ENCODE measurements around the gene ZNF610. TPM values are rescaled to one million over a fixed set of nuclear protein-coding genes. Genes with fewer than 3 reads are reported as not detected.
"Not testable (repeated sequence)": the region's sequence is repeated elsewhere in the genome, so short reads cannot be mapped to it uniquely, and the experiment has no call there.

Gene ZNF610
- 6.9 TPM for total RNA-seq

DNA sequence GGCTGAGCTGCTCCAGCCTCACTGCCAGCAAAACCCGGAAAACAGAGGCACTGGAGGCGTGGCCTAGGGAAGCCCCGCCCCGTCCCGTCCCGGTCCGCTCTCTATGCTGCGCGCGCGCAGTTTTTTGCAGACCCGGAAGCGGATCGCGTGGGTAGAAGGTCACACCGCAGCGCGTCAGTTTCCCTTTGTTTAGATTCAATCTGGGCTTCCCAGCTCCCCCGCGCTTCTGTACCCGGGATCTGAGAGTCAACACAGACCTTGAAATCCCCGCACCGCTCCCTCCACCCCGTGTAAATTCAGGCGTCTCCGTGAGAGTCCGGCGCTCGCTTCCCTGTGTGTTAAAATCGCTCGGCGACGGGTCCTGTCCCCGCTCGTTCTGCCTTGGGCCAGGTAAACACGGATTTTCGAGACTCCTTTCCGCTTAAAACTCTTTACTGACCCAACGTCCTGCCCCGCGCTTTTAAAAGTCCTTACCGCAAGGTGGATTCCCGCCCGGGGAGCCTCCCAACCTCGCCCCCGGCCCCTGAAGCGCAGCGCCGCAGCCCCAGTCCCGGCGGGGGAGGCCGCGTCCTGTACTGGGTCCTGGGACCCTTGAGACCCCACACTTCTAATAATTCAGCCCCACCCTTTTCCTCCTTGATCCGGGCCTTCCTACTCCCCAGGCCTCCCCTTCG is at the start of gene ZNF610:
Gene ZNF610 (plus strand): TSS at position 127 of the 674 bp plus-strand sequence. CDS start 12,930 bp downstream, outside the sequence.
- peak; percentile 93 for DNase-seq (ENCODE audit: low spot score)

DNA sequence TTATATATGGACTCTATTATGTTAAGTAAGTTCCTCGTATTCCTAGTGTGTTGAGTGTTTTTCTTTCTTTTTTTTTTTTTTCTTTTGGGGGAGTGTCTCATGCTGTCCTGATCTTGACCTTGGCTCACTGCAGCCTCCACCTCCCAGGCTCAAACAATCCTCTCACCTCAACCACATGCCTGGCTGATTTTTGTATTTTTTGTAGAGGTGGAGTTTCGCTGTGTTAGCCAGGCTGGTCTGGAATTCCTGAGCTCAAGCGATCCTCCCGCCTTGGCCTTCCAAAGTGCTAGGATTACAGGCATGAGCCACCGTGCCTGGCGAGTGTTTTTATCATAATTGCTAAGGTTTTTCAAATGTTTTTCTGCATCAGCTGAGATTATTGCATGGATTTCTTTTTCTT is 49.8 kb upstream of the ZNF610 start:
- no peak for DNase-seq (ENCODE audit: low spot score)

DNA sequence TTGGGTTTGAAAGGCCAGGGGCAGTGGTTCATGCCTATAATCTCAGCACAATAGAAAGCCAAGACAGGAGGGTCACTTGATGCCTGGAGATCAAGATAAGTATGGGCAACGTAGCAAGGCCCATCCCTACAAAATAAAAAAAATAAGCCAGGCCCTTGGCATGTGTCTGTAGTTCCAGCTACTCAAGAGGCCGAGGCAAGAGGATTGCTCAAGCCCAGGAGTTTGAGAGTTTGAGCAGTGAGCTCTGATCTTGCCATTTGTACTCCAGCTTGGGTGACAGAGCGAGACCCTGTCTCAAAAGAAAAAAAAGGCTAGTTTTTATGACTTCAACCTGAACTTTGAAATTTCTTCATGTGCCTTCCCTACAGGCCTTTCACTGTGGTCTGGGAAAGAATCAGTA is 44.3 kb upstream of the ZNF610 start:
- DNase-seq (ENCODE audit: low spot score) = no peak

DNA sequence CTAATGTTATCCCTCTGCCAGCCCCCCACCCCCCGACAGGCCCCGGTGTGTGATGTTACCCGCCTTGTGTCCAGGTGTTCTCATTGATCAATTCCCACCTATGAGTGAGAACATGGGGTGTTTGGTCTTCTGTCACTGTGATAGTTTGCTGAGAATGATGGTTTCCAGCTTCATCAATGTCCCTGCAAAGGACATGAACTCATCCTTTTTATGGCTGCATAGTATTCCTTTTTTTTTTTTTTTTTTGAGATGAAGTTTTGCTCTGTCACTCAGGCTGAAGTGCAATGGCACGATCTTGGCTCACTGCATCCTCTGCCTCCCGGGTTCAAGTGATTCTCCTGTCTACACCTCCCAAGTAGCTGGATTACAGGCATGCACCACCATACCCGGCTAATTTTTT is 43.1 kb upstream of the ZNF610 start:
- not testable (repeated sequence) for DNase-seq (ENCODE audit: low spot score)

DNA sequence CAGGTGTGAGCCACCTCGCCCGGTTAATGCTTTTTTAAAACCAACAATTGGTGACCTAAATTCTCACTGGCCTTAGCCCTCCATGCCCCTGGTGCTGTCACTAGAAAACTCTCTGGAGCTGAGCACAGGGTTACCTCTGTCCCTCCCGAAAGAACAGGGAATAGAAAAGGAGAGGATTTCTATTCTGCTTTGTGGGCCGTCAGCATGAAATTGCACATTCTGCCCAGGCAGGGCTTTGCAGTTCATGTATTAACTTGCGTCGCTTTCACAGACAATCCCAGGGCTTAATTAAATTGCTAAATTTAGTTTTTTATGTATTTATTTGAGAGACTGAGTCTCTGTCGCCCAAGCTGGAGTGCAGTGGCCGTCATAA is 39.7 kb upstream of the ZNF610 start:
- DNase-seq (ENCODE audit: low spot score) = no peak

DNA sequence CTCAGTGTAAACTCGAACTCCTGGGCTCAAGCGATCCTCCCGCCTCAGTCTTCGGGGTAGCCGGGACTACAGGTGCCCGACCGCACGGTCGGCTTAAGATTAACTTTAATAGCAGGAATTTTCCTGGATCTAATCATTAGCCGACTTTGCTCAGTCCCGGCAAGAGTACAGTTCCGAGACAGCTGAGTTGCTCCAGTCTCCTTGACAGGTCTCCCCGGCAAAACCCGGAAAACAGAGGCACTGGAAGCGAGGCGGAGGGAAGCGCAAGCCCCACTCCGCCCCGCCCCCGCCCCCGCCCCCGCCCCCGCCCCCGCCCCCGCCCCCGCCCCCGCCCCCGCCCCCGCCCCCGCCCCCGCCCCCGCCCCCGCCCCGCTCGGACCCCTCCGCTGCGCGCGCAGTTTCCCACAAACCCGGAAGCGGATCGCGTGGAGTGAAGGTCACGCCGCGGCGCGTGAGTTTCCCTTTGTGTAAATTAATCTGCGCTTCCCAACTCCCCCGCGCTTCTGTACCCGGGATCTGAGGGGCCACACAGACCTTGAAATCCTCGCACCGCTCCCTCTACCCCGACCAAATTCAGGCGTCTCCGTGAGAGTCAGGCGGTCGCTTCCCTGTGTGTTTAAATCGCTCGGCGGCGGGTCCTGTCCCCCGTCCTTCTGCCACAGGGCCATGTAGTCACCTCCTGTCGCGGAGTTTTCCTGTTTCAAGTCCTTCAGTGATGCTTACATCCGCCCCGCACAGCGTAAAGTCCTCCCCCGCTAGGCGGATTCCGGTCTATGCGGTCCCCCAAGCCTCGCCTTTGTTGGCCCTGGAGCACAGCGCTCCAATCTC is 39.1 kb upstream of the ZNF610 start, which contains the start of gene ZNF480:
Gene ZNF480 (plus strand): TSS at position 397 of the 828 bp plus-strand sequence. CDS start 3,244 bp downstream, outside the sequence.
- DNase-seq (ENCODE audit: low spot score) = peak; percentile 88

DNA sequence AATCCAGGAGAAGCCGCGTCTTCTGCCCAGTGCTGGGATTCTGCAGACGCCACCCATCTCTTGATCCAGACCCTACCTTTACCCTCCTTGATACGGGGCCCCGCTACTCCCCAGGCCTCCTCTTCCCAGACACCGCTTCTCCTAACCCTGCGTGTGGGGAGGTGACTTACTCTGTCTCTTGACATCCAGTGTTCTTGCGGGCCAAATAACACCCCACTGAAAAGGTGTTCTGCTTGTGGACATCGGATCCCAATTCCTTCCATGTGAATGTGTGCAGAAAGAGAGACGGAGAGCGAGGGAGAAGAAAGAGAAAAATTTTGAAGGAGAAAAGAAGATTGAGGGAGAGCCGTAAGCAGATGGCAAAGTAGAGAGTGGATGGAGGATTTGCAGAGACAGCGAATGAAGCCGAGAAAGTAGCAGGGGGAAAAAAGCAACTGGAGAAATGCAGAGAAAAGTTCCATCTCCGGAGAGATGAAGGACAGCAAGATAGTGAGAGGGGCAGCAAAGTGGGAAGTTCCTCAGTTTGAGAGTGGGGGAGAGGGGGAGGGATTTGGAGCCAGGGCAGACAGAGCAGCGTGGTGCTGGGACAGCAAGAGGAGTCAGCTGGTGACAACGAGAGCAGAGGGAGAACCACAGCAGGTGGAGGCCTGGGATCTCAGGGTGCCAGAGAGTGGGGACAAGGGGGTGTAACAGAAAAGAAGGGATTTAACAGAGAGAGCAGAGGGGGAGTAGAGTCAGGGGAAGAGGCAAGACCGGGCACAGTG is 38.3 kb upstream of the ZNF610 start:
- DNase-seq (ENCODE audit: low spot score) = no peak

DNA sequence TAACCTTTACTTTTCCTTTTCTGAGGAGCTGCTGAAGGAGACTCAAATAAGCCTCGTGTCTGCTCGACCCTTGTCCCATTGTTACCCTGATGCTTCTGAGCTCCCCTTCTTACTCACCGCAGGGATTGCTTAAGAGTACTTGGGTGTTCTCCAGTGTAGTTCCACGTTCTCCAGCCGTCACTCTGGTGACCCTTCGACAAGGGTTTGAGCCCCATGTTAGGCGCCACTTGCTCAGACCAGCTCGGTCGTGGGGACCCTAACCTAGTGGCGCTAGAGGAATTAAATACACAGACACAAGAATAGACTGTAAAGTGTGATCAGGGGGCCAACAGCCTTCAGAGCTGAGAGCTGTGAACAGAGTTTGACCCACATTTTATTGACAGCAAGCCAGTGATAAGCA is 28.8 kb upstream of the ZNF610 start:
- DNase-seq (ENCODE audit: low spot score) = no peak

DNA sequence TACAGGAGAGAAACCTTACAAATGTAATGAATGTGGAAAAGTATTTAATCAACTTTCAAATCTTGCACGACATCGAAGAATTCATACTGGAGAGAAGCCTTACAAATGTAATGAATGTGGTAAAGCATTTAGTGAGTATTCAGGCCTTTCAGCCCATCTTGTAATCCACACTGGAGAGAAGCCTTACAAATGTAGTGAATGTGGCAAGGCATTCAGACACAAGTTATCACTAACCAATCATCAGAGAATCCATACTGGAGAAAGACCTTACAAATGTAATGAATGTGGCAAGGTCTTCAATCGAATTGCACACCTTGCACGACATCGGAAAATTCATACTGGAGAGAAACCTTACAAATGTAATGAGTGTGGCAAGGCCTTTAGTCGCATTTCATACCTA is 13.6 kb upstream of the ZNF610 start:
- DNase-seq (ENCODE audit: low spot score) = no peak

DNA sequence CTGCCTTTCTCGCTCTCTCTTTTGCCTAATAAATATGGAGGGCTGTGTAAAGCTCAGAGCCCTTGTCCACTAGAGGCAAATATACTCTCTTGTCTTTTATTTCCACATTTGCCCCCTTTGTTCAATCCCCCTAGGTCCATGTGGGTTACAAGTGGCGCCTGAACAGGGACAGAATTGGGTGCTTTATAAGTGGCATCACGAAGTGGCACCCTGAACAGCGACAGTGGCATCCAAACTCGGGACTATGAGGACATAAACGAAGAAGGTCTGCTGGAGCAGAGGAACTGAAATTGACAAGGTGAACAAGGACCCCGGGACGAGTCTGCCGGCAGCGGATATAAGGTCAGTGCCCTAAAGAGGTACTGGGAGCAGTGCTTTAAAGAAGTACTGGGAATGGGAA is 4.3 kb upstream of the ZNF610 start:
- no peak for DNase-seq (ENCODE audit: low spot score)

DNA sequence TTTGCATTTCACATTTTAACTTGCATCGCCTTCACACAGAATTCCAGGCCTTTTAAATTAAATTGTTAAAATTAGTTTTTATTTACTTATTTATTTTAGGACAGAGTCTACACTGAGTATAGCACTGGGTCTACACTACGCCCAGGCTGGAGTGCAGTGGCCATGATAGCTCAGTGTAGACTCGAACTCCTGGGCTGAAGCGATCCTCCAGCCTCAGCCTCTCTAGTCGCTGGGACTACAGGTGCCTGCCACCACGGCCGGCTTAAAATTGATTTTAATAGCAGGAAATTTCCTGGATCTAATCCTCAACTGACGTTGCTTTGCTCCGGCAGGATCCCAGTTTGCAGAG is 301 bp upstream of the ZNF610 start:
- no peak for DNase-seq (ENCODE audit: low spot score)

DNA sequence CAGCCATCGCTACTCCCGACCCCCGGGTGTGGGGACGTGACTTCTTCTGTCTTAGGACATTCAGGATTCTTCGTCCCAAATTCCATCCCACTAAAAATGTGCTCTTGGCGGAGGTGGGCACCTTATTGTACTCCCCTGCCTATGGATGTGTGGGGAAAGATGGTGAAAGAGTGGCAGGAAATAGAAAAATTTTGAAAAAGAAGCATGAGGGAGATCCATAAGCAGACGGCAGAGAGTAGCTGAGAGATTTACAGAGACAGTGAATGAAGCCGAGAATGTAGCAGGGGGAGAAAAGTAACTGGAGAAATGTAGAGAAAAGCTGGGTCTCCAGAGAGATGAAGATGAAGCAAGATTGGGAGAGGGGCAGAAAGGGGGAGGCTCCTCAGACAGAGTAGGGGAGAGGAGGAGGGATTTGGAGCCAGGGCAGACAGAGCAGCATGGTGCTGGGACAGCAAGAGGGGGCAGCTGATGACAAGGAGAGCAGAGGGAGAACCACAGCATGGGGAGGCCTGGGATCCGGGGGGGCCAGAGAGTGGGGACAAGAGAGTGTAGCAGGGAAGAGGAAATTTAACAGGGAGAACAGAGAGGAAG is 843 bp downstream of the ZNF610 start:
- no peak for DNase-seq (ENCODE audit: low spot score)

DNA sequence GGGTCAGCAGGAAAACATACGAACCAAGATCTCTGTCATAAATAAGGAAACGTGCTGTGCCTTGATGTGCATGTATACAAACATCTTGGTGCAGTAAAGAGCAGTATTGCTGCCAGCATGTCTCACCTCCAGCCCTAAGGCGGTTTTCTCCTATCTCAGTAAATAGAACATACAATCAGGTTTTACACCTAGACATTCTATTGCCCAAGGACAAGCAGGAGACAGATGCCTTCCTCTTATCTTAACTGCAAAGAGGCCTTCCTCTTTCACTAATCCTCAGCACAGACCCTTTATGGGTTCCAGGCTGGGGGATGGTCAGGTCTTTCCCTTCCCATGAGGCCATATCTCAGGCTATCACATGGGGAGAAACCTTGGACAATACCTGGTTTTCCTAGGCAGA is 3.0 kb downstream of the ZNF610 start:
- not testable (repeated sequence) for DNase-seq (ENCODE audit: low spot score)

DNA sequence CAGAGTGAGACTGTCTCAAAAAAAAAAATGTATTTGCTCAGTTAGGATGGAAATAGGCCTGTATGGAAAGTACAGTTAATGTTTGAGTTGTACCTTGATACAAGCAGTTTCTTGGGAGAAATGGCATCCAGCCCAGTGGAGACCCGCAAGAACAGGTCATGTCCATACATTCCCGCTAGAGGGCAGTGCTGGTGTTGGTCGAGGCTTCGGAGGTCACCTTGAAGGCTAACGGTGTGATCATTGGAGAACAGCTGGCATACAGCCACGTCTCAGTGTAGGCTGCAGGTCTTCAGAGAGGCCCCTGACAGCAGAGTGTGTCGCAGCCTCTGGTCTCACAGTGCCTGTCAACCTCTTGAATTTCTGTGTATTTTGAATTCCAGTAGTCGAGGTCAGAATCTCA is 7.5 kb downstream of the ZNF610 start:
- DNase-seq (ENCODE audit: low spot score) = peak; percentile 51

DNA sequence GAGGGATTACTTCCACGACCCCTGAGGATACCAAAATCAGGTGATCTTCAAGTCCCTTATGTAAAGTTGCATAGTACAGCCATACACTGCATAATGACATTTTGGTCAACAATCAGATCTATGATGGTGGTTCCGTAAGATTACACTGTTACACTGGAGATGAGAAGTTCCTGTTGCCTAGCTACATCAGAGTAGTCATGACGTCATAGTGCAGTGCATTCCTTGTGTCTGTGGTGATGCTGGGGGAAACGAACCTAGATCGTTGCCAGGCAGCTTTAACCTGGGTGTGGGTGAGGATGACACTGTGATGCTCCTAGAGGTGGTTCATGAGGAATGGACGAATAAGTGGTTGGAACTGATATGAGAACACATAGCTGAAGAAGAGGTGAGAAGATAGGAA is 9.1 kb downstream of the ZNF610 start:
- DNase-seq (ENCODE audit: low spot score) = no peak

DNA sequence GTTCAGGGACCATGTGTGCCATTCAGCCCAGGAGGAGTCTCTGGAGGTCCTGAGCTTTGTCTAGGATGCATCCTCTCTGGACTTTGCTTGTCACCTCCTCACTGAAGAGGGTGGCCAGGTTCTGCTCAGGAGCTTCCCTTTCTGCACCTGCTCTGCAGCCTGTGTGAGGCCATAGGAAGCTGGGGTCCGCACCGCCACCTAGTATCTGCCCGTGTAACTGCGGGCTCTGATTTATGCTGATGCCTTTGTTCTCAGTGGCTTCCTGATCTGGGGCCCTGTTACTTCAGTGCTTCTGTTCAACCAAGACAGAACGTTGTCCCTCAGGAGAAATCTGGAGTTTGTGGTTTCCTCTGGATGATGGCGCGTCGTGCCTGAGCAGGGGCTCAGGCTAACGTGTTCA is 15.5 kb downstream of the ZNF610 start:
- DNase-seq (ENCODE audit: low spot score) = no peak

DNA sequence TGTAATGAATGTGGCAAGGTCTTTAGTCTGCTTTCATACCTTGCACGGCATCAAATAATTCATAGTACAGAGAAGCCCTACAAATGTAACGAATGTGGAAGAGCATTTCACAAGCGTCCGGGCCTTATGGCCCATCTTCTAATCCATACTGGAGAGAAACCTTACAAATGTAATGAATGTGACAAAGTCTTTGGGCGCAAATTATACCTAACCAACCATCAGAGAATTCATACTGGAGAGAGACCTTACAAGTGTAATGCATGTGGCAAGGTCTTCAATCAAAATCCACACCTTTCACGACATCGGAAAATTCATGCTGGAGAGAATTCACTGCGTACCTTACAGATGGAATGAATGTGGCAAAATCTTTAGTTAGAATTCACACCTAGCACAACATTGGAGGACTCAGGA is 30.4 kb downstream of the ZNF610 start:
- no peak for DNase-seq (ENCODE audit: low spot score)

DNA sequence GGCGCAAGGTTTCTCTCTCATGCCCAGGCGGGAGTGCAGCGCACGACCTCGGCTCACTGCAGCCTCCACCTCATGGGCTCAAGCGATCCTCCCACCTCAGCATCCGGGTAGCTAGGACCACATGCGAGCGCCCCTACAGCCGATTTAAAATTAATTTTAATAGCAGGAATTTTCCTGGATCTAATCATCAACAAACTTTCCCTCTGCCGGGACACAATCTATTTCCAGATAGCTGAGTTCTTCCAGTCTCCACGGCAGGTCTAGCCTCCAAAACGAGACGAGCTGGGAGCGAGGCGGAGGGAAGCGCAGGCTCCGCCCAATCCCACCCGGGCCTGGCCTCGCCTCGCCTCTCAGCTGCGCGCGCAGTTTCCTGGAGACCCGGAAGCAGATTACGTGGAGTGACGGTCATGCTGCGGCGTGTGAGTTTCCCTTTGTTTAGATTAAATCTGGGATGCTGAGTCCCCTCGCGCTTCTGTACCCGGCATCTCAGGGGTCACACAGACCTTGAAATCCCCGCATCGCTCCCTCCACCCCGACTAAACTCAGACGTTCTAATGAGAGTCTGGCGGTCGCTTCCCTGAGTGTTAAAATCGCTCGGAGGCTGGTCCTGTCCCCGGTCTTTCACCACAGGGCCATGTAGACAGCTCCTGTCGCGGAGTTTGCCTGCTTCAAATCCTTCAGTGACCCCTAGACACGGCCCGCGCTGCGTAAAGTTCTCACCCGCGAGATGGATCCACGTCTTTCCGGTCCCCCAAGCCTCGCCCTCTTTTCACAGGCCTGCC is 33.7 kb downstream of the ZNF610 start, which contains the start of gene ZNF880:
Gene ZNF880 (plus strand): TSS at position 365 of the 782 bp plus-strand sequence. CDS start 43 bp downstream, at position 408.
- peak; percentile 96 for DNase-seq (ENCODE audit: low spot score)

DNA sequence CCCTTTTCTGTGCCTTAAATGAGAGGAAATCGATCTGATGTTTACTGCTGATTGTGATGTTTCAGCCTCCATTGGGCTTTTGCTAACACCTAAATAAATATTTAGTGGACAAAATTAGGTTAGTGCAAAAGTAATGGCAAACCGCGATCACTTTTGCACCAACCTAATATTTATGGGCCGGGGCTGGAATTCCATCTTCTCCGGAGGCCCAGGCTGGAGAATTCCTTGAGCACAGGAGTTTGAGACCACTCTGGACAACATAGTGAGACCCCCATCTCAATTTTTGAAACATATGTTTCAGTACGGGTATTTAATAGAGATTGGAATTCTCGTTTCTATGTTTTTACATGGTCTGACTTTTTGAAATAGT is 34.3 kb downstream of the ZNF610 start:
- DNase-seq (ENCODE audit: low spot score) = no peak

DNA sequence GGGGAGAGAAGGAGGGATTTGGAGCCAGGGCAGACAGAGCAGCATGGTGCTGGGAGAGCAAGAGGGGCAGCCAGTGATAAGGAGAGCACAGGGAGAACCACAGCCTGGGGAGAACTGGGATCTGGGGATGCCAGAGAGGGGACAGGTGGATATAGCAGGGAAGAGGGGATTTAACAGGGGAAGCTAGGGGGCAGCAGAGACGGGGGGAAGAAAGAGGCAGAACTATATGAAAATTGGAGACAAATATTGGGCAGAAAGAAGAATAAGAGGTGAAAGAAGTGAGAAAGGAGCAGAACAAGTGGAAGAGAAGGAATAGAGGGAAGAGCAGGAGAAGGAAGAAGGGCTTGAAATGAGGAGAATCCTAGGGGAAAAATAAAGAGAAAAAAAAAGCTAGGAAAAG is 55.1 kb downstream of the ZNF610 start:
- DNase-seq (ENCODE audit: low spot score) = no peak
